ENCODE measurements around the gene ZMYND11.

- TF ChIP-seq CTCF (conservative IDR thresholded peaks at IDR 0.05 in 1 of 2, IDR thresholded peaks at IDR 0.05 in 1 of 2; ENCODE audit: low read depth in 1 of 2, low read length in 2 of 2) (no peak), EZH2 (IDR thresholded peaks at IDR 0.05; ENCODE audit: low read length, missing control alignments) (no peak)
Measured at GRCh38 chr10:278707-279106, 143.5 kb downstream of the ZMYND11 start.
